IPS-18c (cell line): Measurements from ENCODE around the gene KIF17.

Experiments used
- H3K4me3 ChIP-seq: 2 replicates; pipeline ENCODE4 v1.7.0; 2013; ENCODE audit warnings: low read depth, mild to moderate bottlenecking, low read length, moderate library complexity; ENCODE audit not compliant: insufficient read depth
- H3K9me3 ChIP-seq: one replicate; pipeline ENCODE4 v1.6.1; 2013; ENCODE audit warnings: mild to moderate bottlenecking, low read length, moderate library complexity; ENCODE audit not compliant: control insufficient read depth, insufficient read depth

The KIF17 gene

GRCh38 chr1:20729990-20730689 lies 12.3 kb upstream of the KIF17 start:
- H3K4me3 ChIP-seq: peak overlapping the region; percentile 26; the same call in 1 of the 2 replicates

GRCh38 chr1:20729155-20729931 lies 11.5 kb upstream of the KIF17 start:
- H3K4me3 ChIP-seq: peak overlapping the region; percentile 26; the same call in 1 of the 2 replicates
- no peaks in the 10 kb centered on the region for H3K9me3 ChIP-seq

More at GRCh38 chr1:20729990-20730689, 12.3 kb upstream of the KIF17 start:
- no peaks in the 10 kb centered on the region for H3K9me3 ChIP-seq

- Histone ChIP-seq H3K4me3 (no peak overlapping the region; the same call in 1 of the 2 replicates), H3K9me3 (no peaks in the 10 kb centered on the region)
Observed at GRCh38 chr1:20728371-20729154, 10.8 kb upstream of the KIF17 start.

- H3K9me3 ChIP-seq: no peaks in the 10 kb centered on the region
- H3K4me3 ChIP-seq: peak overlapping the region; percentile 36; the same call in 1 of the 2 replicates
Observed at GRCh38 chr1:20727746-20728316, 10.0 kb upstream of the KIF17 start.

- Histone ChIP-seq H3K9me3 (no peaks in the 10 kb centered on the region), H3K4me3 (no peak overlapping the region)
Observed at GRCh38 chr1:20726932-20727745, 9.3 kb upstream of the KIF17 start.

- Histone ChIP-seq H3K9me3 (no peaks in the 10 kb centered on the region), H3K4me3 (no peak overlapping the region)
Observed at GRCh38 chr1:20726118-20726911, 8.5 kb upstream of the KIF17 start.

GRCh38 chr1:20725189-20726117 lies 7.6 kb upstream of the KIF17 start:
- Histone ChIP-seq H3K9me3 (no peaks in the 10 kb centered on the region), H3K4me3 (no peak overlapping the region)

- Histone ChIP-seq H3K4me3 (no peak overlapping the region), H3K9me3 (no peaks in the 10 kb centered on the region)
Observed at GRCh38 chr1:20724364-20725188, 6.8 kb upstream of the KIF17 start.

- H3K4me3 ChIP-seq: no peak overlapping the region
Observed at GRCh38 chr1:20723537-20724363, 5.9 kb upstream of the KIF17 start.

GRCh38 chr1:20723159-20723536 lies 5.3 kb upstream of the KIF17 start:
- no peaks in the 10 kb centered on the region for H3K9me3 ChIP-seq
- H3K4me3 ChIP-seq: no peak overlapping the region

More at GRCh38 chr1:20723537-20724363, 5.9 kb upstream of the KIF17 start:
- no peaks in the 10 kb centered on the region for H3K9me3 ChIP-seq

GRCh38 chr1:20721117-20722061 lies 3.6 kb upstream of the KIF17 start:
- H3K4me3 ChIP-seq: no peak overlapping the region
- H3K9me3 ChIP-seq: no peaks in the 10 kb centered on the region

- Histone ChIP-seq H3K4me3 (no peak overlapping the region), H3K9me3 (no peaks in the 10 kb centered on the region)
Observed at GRCh38 chr1:20720631-20721091, 2.9 kb upstream of the KIF17 start.
